ENCODE measurements around the gene RBKS. TPM values are rescaled to one million over a fixed set of nuclear protein-coding genes. Genes with fewer than 3 reads are reported as not detected.

The RBKS gene
- total and polyA plus RNA-seq, 2 of the 8 experiments (the other 6 are each of a cell fraction or from before 2014, with no cell fraction given) = 1.1 to 1.5 TPM

GRCh38 chr2:27915191-27915590, 25.0 kb upstream of the RBKS start (continued):
- no peak for TF ChIP-seq RBBP5 (IDR thresholded peaks at IDR 0.05; ENCODE audit: borderline replicate concordance, low read depth, low read length)
- TF ChIP-seq CTCF (IDR thresholded peaks at IDR 0.05; ENCODE audit: control extremely low read depth in 1 of 3, insufficient read depth in 1 of 3, low read depth in 1 of 3, low read length in 3 of 3) = no peak
- TF ChIP-seq TAF7 (optimal IDR thresholded peaks at IDR 0.05; ENCODE audit: borderline replicate concordance, low read depth, low read length) = no peak

Data from H1 (cell line).